K562 (cell line): ENCODE data around the gene CYP11A1. TPM values are rescaled to one million over a fixed set of nuclear protein-coding genes. Genes with fewer than 3 reads are reported as not detected.

Experiments
- ATAC-seq: fragments of 200-7000 bp; cut with Tn5 transposase; 3 replicates; pipeline ENCODE4 v1.9.1; 2020; ENCODE audit warnings: moderate library complexity
- BruUV-seq: library from RNA; stranded (reverse); fragments of 400-500 nt; replicated peaks from 2 replicates; lab custom pipeline; 2021; lab: Mats Ljungman, UMichigan
- CTCF ChIA-PET: fragments of 300-600 bp; formaldehyde crosslinking; extraction: SDS; loops from one replicate; lab custom pipeline; 2021; ENCODE audit warnings: low intra/inter-chr PET ratio; lab: Yijun Ruan, JAX
- POLR2A ChIA-PET: fragments of 300-600, 350-650 bp; sonication (Branson Sonifier 250); formaldehyde crosslinking; extraction: SDS; loops from one replicate; lab custom pipeline; 2021; ENCODE audit warnings: antibody characterized with exemption, inconsistent platforms; lab: Yijun Ruan, JAX
- DNase-seq, 4 experiments: peaks; one replicate each; pipeline versions ENCODE4 v3.0.0 to v3.0.0-alpha.2; 2011 to 2018; ENCODE audit warnings: low spot score in 3 of 4, mixed read lengths in 3 of 4; ENCODE audit errors: extremely low read depth in 1 of 4
- FAIRE-seq: peaks from 2 replicates; lab custom pipeline; 2011; peaks lifted over from hg19 to GRCh38; lab: Jason Lieb, UNC
- H2AFZ ChIP-seq: 2 replicates; pipeline ENCODE4 v1.6.0; 2011; ENCODE audit warnings: low read depth, low read length, control low read depth, inconsistent platforms
- H3K27ac ChIP-seq: fragments of 200-600 bp; 3 replicates; pipeline ENCODE4 v1.8.0; 2011; ENCODE audit warnings: low read depth, mild to moderate bottlenecking, control low read depth, inconsistent platforms, low read length, moderate library complexity, mixed read lengths; ENCODE audit errors: extremely low read depth
- H3K27me3 ChIP-seq, 2 experiments: fragments of 300-600 bp in 1 of 2; 2 replicates in 1 of 2; 3 replicates in 1 of 2; pipeline versions ENCODE4 v1.6.0 to v1.8.0; 2011; ENCODE audit warnings: inconsistent platforms in 2 of 2, low read length in 2 of 2, mild to moderate bottlenecking in 1 of 2, mixed read lengths in 1 of 2, moderate library complexity in 1 of 2; ENCODE audit not compliant: control insufficient read depth in 2 of 2, insufficient read depth in 2 of 2
- H3K36me3 ChIP-seq: fragments of 300-600 bp; 3 replicates; pipeline ENCODE4 v1.8.0; 2011; ENCODE audit warnings: mild to moderate bottlenecking, low read length, inconsistent platforms; ENCODE audit not compliant: control insufficient read depth, insufficient read depth
- H3K4me1 ChIP-seq, 2 experiments: fragments of 200-600 bp in 1 of 2; replicated peaks in 1 of 2; 2 replicates in 1 of 2; 3 replicates in 1 of 2; pipeline versions ENCODE4 v1.5.1 to v1.8.0; 2011; ENCODE audit warnings: inconsistent platforms in 2 of 2, low read length in 2 of 2, mild to moderate bottlenecking in 1 of 2, mixed read lengths in 1 of 2, moderate library complexity in 1 of 2; ENCODE audit not compliant: control insufficient read depth in 2 of 2, insufficient read depth in 2 of 2
- H3K4me2 ChIP-seq: 2 replicates; pipeline ENCODE4 v1.6.1; 2011; ENCODE audit warnings: low read length, control low read depth, inconsistent platforms, mixed read lengths; ENCODE audit not compliant: insufficient read depth
- H3K4me3 ChIP-seq: fragments of 200-600 bp; sonication (generic), shearing (Covaris generic); 2 replicates; pipeline ENCODE4 v1.5.1; 2016; ENCODE audit warnings: control low read depth, inconsistent platforms
- H3K79me2 ChIP-seq: fragments of 200-600 bp; 3 replicates; pipeline ENCODE4 v1.8.0; 2011; ENCODE audit warnings: low read length, inconsistent platforms; ENCODE audit not compliant: control insufficient read depth, insufficient read depth
- H3K9ac ChIP-seq, 2 experiments: 2 replicates each; pipeline versions ENCODE4 v1.6.0 to v1.6.1; 2011; ENCODE audit warnings: low read depth in 2 of 2, low read length in 2 of 2, control low read depth in 1 of 2, inconsistent platforms in 1 of 2, mild to moderate bottlenecking in 1 of 2, mixed read lengths in 1 of 2; ENCODE audit not compliant: insufficient read depth in 1 of 2
- H3K9me1 ChIP-seq: one replicate; pipeline ENCODE4 v1.6.0; 2011; ENCODE audit warnings: inconsistent platforms, mild to moderate bottlenecking, low read length, moderate library complexity; ENCODE audit not compliant: control insufficient read depth, insufficient read depth
- H3K9me3 ChIP-seq: replicated peaks from 2 replicates; pipeline ENCODE4 v1.5.1; 2011; ENCODE audit warnings: low read depth, low read length, inconsistent platforms; ENCODE audit not compliant: control insufficient read depth, insufficient read depth
- H4K20me1 ChIP-seq: replicated peaks from 2 replicates; pipeline ENCODE4 v1.6.1; 2011; ENCODE audit warnings: low read length, inconsistent platforms, mixed read lengths; ENCODE audit not compliant: control insufficient read depth, insufficient read depth
- CBX2 ChIP-seq: fragments of 200-600 bp; sonication (generic); IDR thresholded peaks from one replicate; pipeline ENCODE4 v1.6.1; 2012; ENCODE audit warnings: mild to moderate bottlenecking, low read length, inconsistent platforms; ENCODE audit not compliant: insufficient read depth, poor library complexity, severe bottlenecking
- CBX5 ChIP-seq: IDR thresholded peaks from 2 replicates; pipeline ENCODE4 v1.6.1; 2014; ENCODE audit warnings: low read depth, borderline replicate concordance
- L3MBTL2 ChIP-seq: fragments of 450-650 bp; IDR thresholded peaks from 2 replicates; pipeline ENCODE4 v1.6.1; 2016; ENCODE audit warnings: mild to moderate bottlenecking, moderate library complexity
- NUFIP1 ChIP-seq: fragments of 450-650 bp; IDR thresholded peaks from 2 replicates; pipeline ENCODE4 v1.6.1; 2018; ENCODE audit not compliant: partially characterized antibody
- POLR2G ChIP-seq: fragments of 200-400 bp; formaldehyde crosslinking; IDR thresholded peaks from 2 replicates; pipeline ENCODE4 v1.6.1; 2017; ENCODE audit warnings: low read depth, mild to moderate bottlenecking, antibody characterized with exemption, low read length, moderate library complexity
- TRIM28 ChIP-seq: fragments of 450-650 bp; IDR thresholded peaks from 2 replicates; pipeline ENCODE4 v1.6.1; 2017
- ZC3H4 ChIP-seq: sonication (generic); formaldehyde crosslinking; IDR thresholded peaks from 2 replicates; pipeline ENCODE4 v1.9.0; 2021; ENCODE audit warnings: missing genetic modification reagents, borderline replicate concordance
- WGBS: fragments of 100-300 bp; shearing (Covaris generic); methylation state at CpG from one replicate; pipeline ENCODE4 v1.1.6; 2016; ENCODE audit warnings: low coverage, mixed read lengths; ENCODE audit not compliant: insufficient coverage; ENCODE audit errors: missing lambda C conversion rate; 5-methylcytosine and 5-hydroxymethylcytosine counted together
- in situ Hi-C: fragments of 300-500 bp; cut with MboI; formaldehyde crosslinking; loops from 4 replicates; pipeline ENCODE4 v1.15.0; 2018; ENCODE audit warnings: inconsistent platforms, mixed read lengths
- intact Hi-C: fragments of 100-400 bp; cut with micrococcal nuclease; formaldehyde crosslinking; loops from 2 replicates; pipeline ENCODE4 v1.14.2; 2022
- polyA plus RNA-seq, 8 experiments: library from polyadenylated mRNA; depleted of rRNA in 4 of 8; stranded (reverse) in 5 of 8; unstranded in 3 of 8; fragments of >200 nt; fragmentation: Nextera tagmentation in 2 of 8; fragmentation: Illumina TruSeq in 1 of 8; extraction: Ambion mirVana in 2 of 8; extraction: Trizol in 1 of 8; gene quantifications; 2 replicates each; pipeline versions ENCODE4 v1.2.1 to v1.2.3, GENCODE V29; 2011 to 2014; ENCODE audit warnings: inconsistent platforms in 1 of 8, missing spikeins in 1 of 8
- total RNA-seq, 7 experiments: library from RNA; depleted of rRNA in 6 of 7; stranded (reverse); fragments of >200 nt in 6 of 7; fragmentation: Illumina TruSeq in 2 of 7; extraction: Trizol in 2 of 7; gene quantifications; 2 replicates each; pipeline versions ENCODE4 v1.2.1 to v1.2.3, GENCODE V29; 2011 to 2021; ENCODE audit warnings: low replicate concordance in 1 of 7
- TF ChIP-seq, protein P1 (sequence below): fragments of 450-650 bp; IDR thresholded peaks from 2 replicates; pipeline ENCODE4 v1.6.1; 2014; ENCODE audit warnings: low read depth, mild to moderate bottlenecking, moderate library complexity, borderline replicate concordance

The CYP11A1 gene
- total and polyA plus RNA-seq, 9 of the 15 experiments (the other 6 are each of a cell fraction or from before 2014, with no cell fraction given): 0.06 to 0.24 (median 0.10) TPM; not detected in 4

DNA sequence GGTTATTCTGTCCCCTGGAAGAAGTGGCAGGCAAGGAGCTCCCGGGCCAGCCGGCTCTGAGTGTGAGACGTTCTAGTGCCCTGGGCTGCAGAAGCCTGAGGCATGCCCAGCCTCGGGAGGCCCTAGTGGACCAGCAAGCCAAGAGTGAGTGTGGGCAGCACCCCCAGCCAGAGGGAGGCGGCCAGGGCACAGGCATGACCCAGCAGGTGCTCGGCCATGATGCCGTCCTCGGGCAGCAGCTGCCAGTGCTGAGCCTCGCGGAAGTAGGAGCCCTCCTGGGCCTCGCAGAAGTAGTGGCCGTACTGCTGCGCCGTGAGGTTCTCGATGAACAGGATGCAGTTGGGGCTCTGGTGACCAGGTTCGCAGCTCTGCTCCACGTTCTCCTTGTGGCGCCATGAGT, 43.1 kb upstream of the CYP11A1 start:
- no peak for TF ChIP-seq CBX2
- 0 out of 2 replicates have a peak, but pooled peaks have one; percentile 35 for TF ChIP-seq POLR2G
- TF ChIP-seq, all 486 proteins: peak for 1
- in situ Hi-C loops (no loop called here), intact Hi-C loops (no loop called here)
- no peak overlapping the region for H3K4me2 ChIP-seq
- CTCF ChIA-PET: no interaction called here
- ATAC-seq: no peak
- FAIRE-seq: no peak
- peaks cover 53% of the 10 kb centered on the region; the same call in 2 of the 3 replicates for H3K36me3 ChIP-seq
- H3K27ac ChIP-seq: no peak overlapping the region
- DNase-seq: no peak
- peaks cover 22 to 45% of the 10 kb centered on the region in 2 experiments; a peak in 4 of 5 replicates for H3K4me1 ChIP-seq
- peaks cover 3% of the 10 kb centered on the region for H3K9me1 ChIP-seq
- no peaks in the 10 kb centered on the region for H3K27me3 ChIP-seq
- no peak overlapping the region for H3K4me3 ChIP-seq
- no peaks in the 10 kb centered on the region for H3K79me2 ChIP-seq
- no peak overlapping the region; a peak in 1 of 4 replicates for H3K9ac ChIP-seq
- H2AFZ ChIP-seq: no peak overlapping the region
- 90% methylated on average over 14 of the region's 18 CpGs for WGBS
- no peaks in the 10 kb centered on the region for H4K20me1 ChIP-seq
- no TSS peak for BruUV-seq
- H3K9me3 ChIP-seq: no peaks in the 10 kb centered on the region
- POLR2A ChIA-PET: interaction anchor here (0.6 to 3.5 kb wide), 4 partner anchors 9 to 167 kb away, joined by 3 to 24 read pairs (median 4); no protein-coding TSS in a partner anchor

DNA sequence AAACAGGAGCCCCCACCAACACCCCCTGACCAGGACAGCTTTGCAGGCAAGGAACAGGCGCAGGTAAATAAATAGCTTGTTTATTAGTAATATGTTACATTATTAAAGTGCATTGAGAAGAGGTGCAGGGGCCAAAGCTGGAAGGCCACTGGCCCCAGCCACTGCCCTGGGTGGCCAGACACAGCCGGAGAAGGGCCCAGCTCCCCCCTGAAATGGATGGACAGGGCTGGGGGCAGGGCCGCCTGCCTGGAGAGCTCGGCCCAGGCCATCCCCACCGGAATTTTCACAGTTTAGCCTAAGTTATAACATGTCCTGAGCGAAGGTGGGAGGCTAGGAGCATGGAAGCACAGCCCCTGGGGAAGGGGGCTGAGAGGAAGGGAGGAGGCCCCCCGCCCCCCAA, 41.8 kb upstream of the CYP11A1 start:
- TF ChIP-seq CBX5: no peak
- TF ChIP-seq, protein P1, sequence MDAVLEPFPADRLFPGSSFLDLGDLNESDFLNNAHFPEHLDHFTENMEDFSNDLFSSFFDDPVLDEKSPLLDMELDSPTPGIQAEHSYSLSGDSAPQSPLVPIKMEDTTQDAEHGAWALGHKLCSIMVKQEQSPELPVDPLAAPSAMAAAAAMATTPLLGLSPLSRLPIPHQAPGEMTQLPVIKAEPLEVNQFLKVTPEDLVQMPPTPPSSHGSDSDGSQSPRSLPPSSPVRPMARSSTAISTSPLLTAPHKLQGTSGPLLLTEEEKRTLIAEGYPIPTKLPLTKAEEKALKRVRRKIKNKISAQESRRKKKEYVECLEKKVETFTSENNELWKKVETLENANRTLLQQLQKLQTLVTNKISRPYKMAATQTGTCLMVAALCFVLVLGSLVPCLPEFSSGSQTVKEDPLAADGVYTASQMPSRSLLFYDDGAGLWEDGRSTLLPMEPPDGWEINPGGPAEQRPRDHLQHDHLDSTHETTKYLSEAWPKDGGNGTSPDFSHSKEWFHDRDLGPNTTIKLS: no peak
- TF ChIP-seq NUFIP1: no peak
- no peak for TF ChIP-seq ZC3H4 (CRISPR knock-in tag)
- TF ChIP-seq TRIM28: no peak
- TF ChIP-seq L3MBTL2: no peak
- TF ChIP-seq, all 486 proteins: peak for 0
- no peak for FAIRE-seq
- BruUV-seq: no TSS peak

More for the DNA sequence above, 41.8 kb upstream of the CYP11A1 start:
- POLR2A ChIA-PET: interaction anchor here (0.5 to 1.6 kb wide), 7 partner anchors 8 to 22 kb away, joined by 3 to 4 read pairs (median 3); no protein-coding TSS in a partner anchor
- Histone ChIP-seq H3K27ac (no peak overlapping the region), H3K79me2 (no peaks in the 10 kb centered on the region), H3K4me2 (no peak overlapping the region), H3K4me3 (no peak overlapping the region), H3K9me1 (peaks cover 3% of the 10 kb centered on the region), H3K9ac (no peak overlapping the region), H4K20me1 (no peaks in the 10 kb centered on the region), H3K4me1 (peaks cover 27 to 41% of the 10 kb centered on the region in 2 experiments; a peak in 4 of 5 replicates), H3K27me3 (no peaks in the 10 kb centered on the region), H3K36me3 (peaks cover 40% of the 10 kb centered on the region; the same call in 2 of the 3 replicates), H3K9me3 (no peaks in the 10 kb centered on the region), H2AFZ (no peak overlapping the region)
- WGBS: 55% methylated on average over 5 of the region's 7 CpGs
- no peak for DNase-seq
- in situ Hi-C loops (no loop called here), intact Hi-C loops (no loop called here)
- no peak for ATAC-seq
- CTCF ChIA-PET: no interaction called here
